DND-41 (cell line): ENCODE data around the gene ENTPD2.

Experiments used
- ATAC-seq: fragments of 200-7000 bp; cut with Tn5 transposase; 3 replicates; pipeline ENCODE4 v1.9.1; 2021; ENCODE audit warnings: low read depth; ENCODE audit not compliant: insufficient read depth
- DNase-seq: peaks from one replicate; pipeline ENCODE4 v3.0.0-alpha.2; 2020
- H2AFZ ChIP-seq: 2 replicates; pipeline ENCODE4 v1.6.0; 2012; ENCODE audit warnings: low read depth, low read length
- H3K27ac ChIP-seq: 2 replicates; pipeline ENCODE4 v1.5.1; 2012; ENCODE audit warnings: low read length, inconsistent platforms
- H3K27me3 ChIP-seq: fragments of 200-600 bp; sonication (generic); 2 replicates; pipeline ENCODE4 v1.6.0; 2012; ENCODE audit warnings: low read length, mild to moderate bottlenecking, inconsistent platforms; ENCODE audit not compliant: insufficient read depth, poor library complexity
- H3K36me3 ChIP-seq: 2 replicates; pipeline ENCODE4 v1.5.1; 2012; ENCODE audit warnings: low read length, inconsistent platforms; ENCODE audit not compliant: insufficient read depth
- H3K4me1 ChIP-seq: 2 replicates; pipeline ENCODE4 v1.5.1; 2012; ENCODE audit warnings: mild to moderate bottlenecking, low read length; ENCODE audit not compliant: insufficient read depth
- H3K4me2 ChIP-seq: 2 replicates; pipeline ENCODE4 v1.6.0; 2012; ENCODE audit warnings: mild to moderate bottlenecking, moderate library complexity, low read length, inconsistent platforms; ENCODE audit not compliant: insufficient read depth
- H3K4me3 ChIP-seq, 2 experiments: fragments of 200-600 bp in 1 of 2; shearing (Covaris generic) in 1 of 2; 2 replicates each; pipeline ENCODE4 v1.5.1; 2012 to 2016; ENCODE audit warnings: inconsistent platforms in 2 of 2, low read length in 2 of 2, mild to moderate bottlenecking in 2 of 2, low read depth in 1 of 2, moderate library complexity in 1 of 2
- H3K79me2 ChIP-seq: 2 replicates; pipeline ENCODE4 v1.6.0; 2012; ENCODE audit warnings: low read length, inconsistent platforms; ENCODE audit not compliant: insufficient read depth
- H3K9ac ChIP-seq: 2 replicates; pipeline ENCODE4 v1.6.0; 2012; ENCODE audit warnings: low read depth, mild to moderate bottlenecking, inconsistent platforms, low read length, moderate library complexity
- H3K9me3 ChIP-seq: 2 replicates; pipeline ENCODE4 v1.5.1; 2012; ENCODE audit warnings: low read length, moderate library complexity, mild to moderate bottlenecking, inconsistent platforms; ENCODE audit not compliant: insufficient read depth, severe bottlenecking
- H4K20me1 ChIP-seq: 2 replicates; pipeline ENCODE4 v1.6.0; 2012; ENCODE audit warnings: low read length; ENCODE audit not compliant: insufficient read depth
- EZH2 ChIP-seq: IDR thresholded peaks from 3 replicates; pipeline ENCODE4 v1.6.1; 2012; ENCODE audit warnings: borderline replicate concordance, low read depth, mild to moderate bottlenecking, moderate library complexity, low read length, inconsistent platforms; ENCODE audit not compliant: severe bottlenecking
- TF ChIP-seq, protein P1 (sequence below): IDR thresholded peaks from 2 replicates; pipeline ENCODE4 v1.5.1; 2012; ENCODE audit warnings: borderline replicate concordance, low read length, moderate library complexity, mild to moderate bottlenecking; ENCODE audit not compliant: poor library complexity, severe bottlenecking; ENCODE audit errors: extremely low read depth

ENTPD2 gene

GRCh38 chr9:137058521-137059234 is 4.8 kb upstream of the ENTPD2 start:
- peaks cover 5% of the 10 kb centered on the region for H4K20me1 ChIP-seq
- no peak overlapping the region for H2AFZ ChIP-seq
- ATAC-seq (no peak), DNase-seq (no peak)
- H3K4me3 ChIP-seq, result no peak overlapping the region
- H3K9me3 ChIP-seq, result no peaks in the 10 kb centered on the region
- TF ChIP-seq, protein P1, sequence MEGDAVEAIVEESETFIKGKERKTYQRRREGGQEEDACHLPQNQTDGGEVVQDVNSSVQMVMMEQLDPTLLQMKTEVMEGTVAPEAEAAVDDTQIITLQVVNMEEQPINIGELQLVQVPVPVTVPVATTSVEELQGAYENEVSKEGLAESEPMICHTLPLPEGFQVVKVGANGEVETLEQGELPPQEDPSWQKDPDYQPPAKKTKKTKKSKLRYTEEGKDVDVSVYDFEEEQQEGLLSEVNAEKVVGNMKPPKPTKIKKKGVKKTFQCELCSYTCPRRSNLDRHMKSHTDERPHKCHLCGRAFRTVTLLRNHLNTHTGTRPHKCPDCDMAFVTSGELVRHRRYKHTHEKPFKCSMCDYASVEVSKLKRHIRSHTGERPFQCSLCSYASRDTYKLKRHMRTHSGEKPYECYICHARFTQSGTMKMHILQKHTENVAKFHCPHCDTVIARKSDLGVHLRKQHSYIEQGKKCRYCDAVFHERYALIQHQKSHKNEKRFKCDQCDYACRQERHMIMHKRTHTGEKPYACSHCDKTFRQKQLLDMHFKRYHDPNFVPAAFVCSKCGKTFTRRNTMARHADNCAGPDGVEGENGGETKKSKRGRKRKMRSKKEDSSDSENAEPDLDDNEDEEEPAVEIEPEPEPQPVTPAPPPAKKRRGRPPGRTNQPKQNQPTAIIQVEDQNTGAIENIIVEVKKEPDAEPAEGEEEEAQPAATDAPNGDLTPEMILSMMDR, result no peak
- TF ChIP-seq EZH2, result no peak
- no peak overlapping the region for H3K9ac ChIP-seq
- H3K27me3 ChIP-seq, result no peaks in the 10 kb centered on the region
- no peak overlapping the region for H3K27ac ChIP-seq
- H3K4me2 ChIP-seq, result no peak overlapping the region
- peaks cover under 1% of the 10 kb centered on the region; the same call in 1 of the 2 replicates for H3K36me3 ChIP-seq
- H3K79me2 ChIP-seq, result no peaks in the 10 kb centered on the region
- no peaks in the 10 kb centered on the region for H3K4me1 ChIP-seq

- Histone ChIP-seq H3K27me3 (no peaks in the 10 kb centered on the region), H3K4me2 (no peak overlapping the region), H4K20me1 (no peaks in the 10 kb centered on the region; the same call in 1 of the 2 replicates), H3K36me3 (no peaks in the 10 kb centered on the region), H2AFZ (no peak overlapping the region), H3K4me3 (no peak overlapping the region), H3K27ac (no peak overlapping the region), H3K79me2 (no peaks in the 10 kb centered on the region), H3K9me3 (no peaks in the 10 kb centered on the region), H3K4me1 (no peaks in the 10 kb centered on the region), H3K9ac (no peak overlapping the region)
- ATAC-seq (no peak), DNase-seq (no peak)
- TF ChIP-seq EZH2, result no peak
- TF ChIP-seq, protein P1, result no peak
Measured at GRCh38 chr9:137057545-137057944, 3.7 kb upstream of the ENTPD2 start.

- no peak overlapping the region for H3K9ac ChIP-seq
- H3K4me3 ChIP-seq, result no peak overlapping the region
- H3K4me1 ChIP-seq, result no peaks in the 10 kb centered on the region
- no peak overlapping the region for H3K27ac ChIP-seq
- TF ChIP-seq, protein P1, result no peak
- no peak for TF ChIP-seq EZH2
- no peaks in the 10 kb centered on the region for H3K79me2 ChIP-seq
- no peaks in the 10 kb centered on the region for H3K27me3 ChIP-seq
- no peaks in the 10 kb centered on the region for H3K9me3 ChIP-seq
- H4K20me1 ChIP-seq, result no peaks in the 10 kb centered on the region; the same call in 1 of the 2 replicates
- no peak overlapping the region for H2AFZ ChIP-seq
- no peak overlapping the region for H3K4me2 ChIP-seq
- H3K36me3 ChIP-seq, result no peaks in the 10 kb centered on the region
- no peak for ATAC-seq
- no peak for DNase-seq
Measured at GRCh38 chr9:137056739-137057415, 3.0 kb upstream of the ENTPD2 start.
